HEK293T (cell line): ENCODE results near the gene ARMH3.

ENCODE experiments used
- ARNT ChIP-seq: fragments of 450-650 bp; IDR thresholded peaks from 2 replicates; pipeline ENCODE4 v1.6.1; 2017; ENCODE audit warnings: mild to moderate bottlenecking
- BHLHE40 ChIP-seq: fragments of 450-650 bp; IDR thresholded peaks from 2 replicates; pipeline ENCODE4 v1.6.1; 2016; ENCODE audit warnings: mild to moderate bottlenecking, moderate library complexity, borderline replicate concordance
- ELF4 ChIP-seq: fragments of 450-650 bp; IDR thresholded peaks from 2 replicates; pipeline ENCODE4 v1.6.1; 2017; ENCODE audit warnings: antibody characterized with exemption
- FOXA1 ChIP-seq: fragments of 450-650 bp; IDR thresholded peaks from 2 replicates; pipeline ENCODE4 v1.6.1; 2016; ENCODE audit warnings: mild to moderate bottlenecking
- FOXK2 ChIP-seq: fragments of 450-650 bp; IDR thresholded peaks from 2 replicates; pipeline ENCODE4 v1.6.1; 2016; ENCODE audit warnings: mild to moderate bottlenecking
- HDGF ChIP-seq: fragments of 450-650 bp; IDR thresholded peaks from 2 replicates; pipeline ENCODE4 v1.6.1; 2017; ENCODE audit warnings: antibody characterized with exemption, borderline replicate concordance
- LEF1 ChIP-seq: fragments of 450-650 bp; IDR thresholded peaks from 2 replicates; pipeline ENCODE4 v1.6.1; 2017; ENCODE audit warnings: mild to moderate bottlenecking, borderline replicate concordance
- PKNOX1 ChIP-seq: fragments of 450-650 bp; IDR thresholded peaks from 2 replicates; pipeline ENCODE4 v1.6.1; 2016
- SP1 ChIP-seq: fragments of 450-650 bp; IDR thresholded peaks from 2 replicates; pipeline ENCODE4 v1.6.1; 2017
- SUZ12 ChIP-seq: fragments of 450-650 bp; IDR thresholded peaks from 2 replicates; pipeline ENCODE4 v1.6.1; 2016; ENCODE audit warnings: mild to moderate bottlenecking
- ZNF384 ChIP-seq: fragments of 450-650 bp; IDR thresholded peaks from 2 replicates; pipeline ENCODE4 v1.6.1; 2016

- TF ChIP-seq FOXK2 (no peak), SP1 (no peak), BHLHE40 (no peak), ZNF384 (no peak), HDGF (no peak), FOXA1 (no peak), PKNOX1 (no peak), LEF1 (no peak), ARNT (no peak), SUZ12 (no peak), ELF4 (no peak)
These were observed 17.6 kb downstream of the ARMH3 start for GRCh38 chr10:102038410-102038809.
